LHCN-M2 (cell line): ENCODE measurements around the gene RC3H1. TPM values are rescaled to one million over a fixed set of nuclear protein-coding genes. Genes with fewer than 3 reads are reported as not detected.
"Not testable (repeated sequence)": the region's sequence is repeated elsewhere in the genome, so short reads cannot be mapped to it uniquely, and the experiment has no call there.

Experiments
- DNase-seq: peaks from one replicate; pipeline ENCODE4 v3.0.0-alpha.2; 2012; ENCODE audit warnings: low read depth
- total RNA-seq: library from RNA; depleted of rRNA; stranded (reverse); fragments of >200 nt; gene quantifications from 2 replicates; pipeline ENCODE4 v1.2.3, GENCODE V29; 2014

RC3H1 gene
- total RNA-seq, 1 experiment from 2014 or later: 13.4 TPM

DNA sequence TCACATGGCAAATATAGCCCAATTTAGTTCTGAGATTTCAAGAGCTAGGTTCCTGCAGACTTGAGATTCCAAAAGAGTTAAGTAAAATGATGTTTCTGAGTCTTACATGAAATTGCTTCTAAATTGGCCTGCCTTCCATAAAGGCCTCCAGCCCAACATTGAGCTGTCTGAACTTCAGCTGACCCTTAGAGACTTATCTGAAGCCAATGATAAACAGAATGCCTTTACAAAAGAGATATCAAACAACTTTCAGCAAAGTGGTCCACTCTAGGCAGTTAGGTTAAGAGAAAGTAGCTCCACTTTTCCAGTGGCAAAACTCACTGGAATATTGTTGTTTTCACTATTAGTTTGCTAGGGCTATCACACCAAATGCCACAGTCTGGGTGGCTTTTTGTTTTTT is 6.3 kb upstream of the RC3H1 start:
- DNase-seq: no peak

DNA sequence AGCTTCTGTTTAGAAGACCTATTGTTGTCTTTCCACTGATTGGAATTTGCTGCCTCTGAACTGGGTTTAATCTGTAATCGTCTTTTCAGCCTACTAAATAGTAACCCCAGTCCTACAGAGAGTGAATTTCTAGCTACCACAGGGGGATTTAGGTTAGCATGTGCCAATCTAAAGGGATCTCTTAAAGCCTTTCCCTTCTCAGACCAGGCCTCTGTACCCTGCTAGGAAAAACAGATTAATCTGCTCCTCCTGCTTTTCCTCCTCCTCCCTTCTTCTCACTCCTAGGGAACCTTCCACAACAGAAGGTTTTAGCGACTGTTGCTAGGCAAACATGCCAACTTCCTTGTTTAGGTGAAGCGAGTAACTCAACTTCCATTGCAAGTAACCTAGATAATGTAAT is 1.3 kb upstream of the RC3H1 start:
- DNase-seq: no peak

DNA sequence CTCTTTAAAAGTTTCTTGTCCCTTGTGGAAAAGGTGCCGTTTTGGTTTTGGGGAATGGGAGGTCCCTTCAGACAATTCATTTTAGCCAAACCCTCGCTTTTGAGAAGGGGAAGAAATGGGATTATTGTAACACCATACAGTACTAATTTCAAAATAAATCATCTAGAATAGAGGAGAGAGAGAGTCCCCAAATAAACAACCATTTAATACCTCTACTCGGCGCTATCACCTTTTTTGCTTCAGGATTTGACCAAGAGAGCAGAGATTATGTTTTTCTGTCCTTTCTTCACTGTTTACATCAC is 770 bp upstream of the RC3H1 start:
- DNase-seq: no peak

DNA sequence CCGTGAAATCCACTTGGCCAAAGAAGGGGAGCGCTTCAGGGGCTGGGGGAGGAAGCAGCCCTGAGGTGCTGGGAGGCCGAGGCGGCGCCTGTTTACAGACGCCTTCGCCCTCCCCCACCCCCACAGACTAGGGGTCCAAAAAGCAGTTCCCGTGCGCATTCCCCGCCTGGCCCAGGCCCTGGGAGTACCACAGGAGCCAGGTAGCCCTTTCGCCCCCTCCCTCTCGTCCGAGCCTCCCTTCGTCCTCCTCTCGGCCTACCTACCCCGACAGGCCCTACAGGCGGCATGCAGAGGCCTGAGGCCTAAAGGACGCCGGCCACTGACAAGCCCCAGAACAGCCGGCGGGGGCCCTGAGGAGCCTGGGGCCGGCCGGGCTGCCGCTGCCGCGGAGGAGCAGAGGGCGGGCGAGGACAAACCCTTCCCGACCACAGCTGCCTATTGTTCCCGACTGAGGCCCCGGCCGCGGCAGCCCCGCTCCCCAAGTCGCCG is 522 bp downstream of the RC3H1 start:
- peak; percentile 47 for DNase-seq

DNA sequence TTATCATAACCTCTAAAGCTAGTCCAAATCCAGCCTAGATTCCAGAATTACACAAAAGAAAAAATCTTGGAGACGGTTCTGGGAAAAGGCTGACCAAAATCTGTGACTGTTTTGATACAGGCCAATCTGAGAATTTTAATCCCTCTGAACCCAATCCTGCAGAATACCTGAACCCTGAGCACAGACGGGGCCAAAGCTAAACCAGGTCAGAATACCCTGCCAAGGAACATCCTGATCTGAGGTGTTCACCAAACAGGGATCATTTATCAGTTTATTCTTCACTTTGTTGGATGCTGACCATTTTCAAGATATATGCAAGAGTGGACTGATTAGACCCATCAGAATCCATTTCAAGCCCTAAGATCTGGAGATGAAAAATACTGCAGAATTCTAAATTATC is 3.6 kb downstream of the RC3H1 start:
- no peak for DNase-seq

- no peak for DNase-seq
Observed at GRCh38 chr1:174017231-174017970, 4.8 kb downstream of the RC3H1 start.

DNA sequence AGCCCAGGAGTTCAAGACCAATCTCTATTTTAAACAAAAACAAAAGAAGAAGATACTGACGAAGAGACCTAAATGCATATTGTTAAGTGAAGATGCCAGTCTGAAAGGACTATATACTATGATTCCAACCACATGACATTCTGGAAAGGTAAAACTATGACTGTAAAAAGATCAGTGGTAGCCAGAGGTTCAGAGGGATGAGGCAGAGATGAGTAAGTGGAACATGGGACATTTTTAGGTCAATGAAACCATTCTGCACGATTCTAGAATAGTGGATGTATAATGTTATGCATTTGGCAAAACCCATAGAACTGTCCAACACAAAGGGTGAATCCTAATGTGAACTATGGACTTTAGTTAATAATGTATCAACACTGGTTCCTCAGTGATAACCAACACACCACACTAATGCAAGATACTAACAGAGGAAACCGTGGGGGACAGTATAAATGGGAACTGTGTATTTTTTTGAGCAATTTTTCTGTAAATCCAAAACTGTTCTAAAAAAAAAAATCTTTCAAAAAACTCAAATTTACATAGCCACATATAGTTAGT is 8.2 kb downstream of the RC3H1 start:
- no peak for DNase-seq

- DNase-seq: no peak
Observed at GRCh38 chr1:174008979-174009378, 13.2 kb downstream of the RC3H1 start.

GRCh38 chr1:174008269-174008668 is 13.9 kb downstream of the RC3H1 start:
- no peak for DNase-seq

GRCh38 chr1:174007851-174008250 is 14.3 kb downstream of the RC3H1 start:
- DNase-seq: peak; percentile 46

DNA sequence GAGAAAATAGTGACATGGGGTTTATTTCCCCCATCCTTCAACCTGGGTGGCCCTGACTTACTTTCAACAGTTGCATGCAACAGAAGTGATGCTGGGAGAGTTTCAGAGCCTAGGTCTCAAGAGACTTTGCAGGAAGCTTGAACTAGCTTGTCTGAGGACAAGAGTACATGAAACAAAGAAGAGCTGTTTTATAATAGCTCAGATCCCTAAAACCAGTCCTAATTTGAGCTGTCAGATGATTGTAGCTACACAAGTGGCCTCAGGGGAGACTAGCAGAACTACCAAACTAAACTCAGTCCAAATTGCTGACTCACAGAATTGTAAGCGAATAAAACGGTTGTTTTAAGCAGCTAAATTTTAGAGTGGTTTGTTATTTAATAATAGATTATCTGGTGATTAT is 17.1 kb downstream of the RC3H1 start:
- DNase-seq: peak; percentile 60

- DNase-seq: no peak
Observed at GRCh38 chr1:174003867-174004266, 18.3 kb downstream of the RC3H1 start.

GRCh38 chr1:174001573-174001972 is 20.6 kb downstream of the RC3H1 start:
- no peak for DNase-seq

GRCh38 chr1:174000371-174000770 is 21.8 kb downstream of the RC3H1 start:
- DNase-seq: no peak

GRCh38 chr1:173997791-173998190 is 24.4 kb downstream of the RC3H1 start:
- DNase-seq: no peak

DNA sequence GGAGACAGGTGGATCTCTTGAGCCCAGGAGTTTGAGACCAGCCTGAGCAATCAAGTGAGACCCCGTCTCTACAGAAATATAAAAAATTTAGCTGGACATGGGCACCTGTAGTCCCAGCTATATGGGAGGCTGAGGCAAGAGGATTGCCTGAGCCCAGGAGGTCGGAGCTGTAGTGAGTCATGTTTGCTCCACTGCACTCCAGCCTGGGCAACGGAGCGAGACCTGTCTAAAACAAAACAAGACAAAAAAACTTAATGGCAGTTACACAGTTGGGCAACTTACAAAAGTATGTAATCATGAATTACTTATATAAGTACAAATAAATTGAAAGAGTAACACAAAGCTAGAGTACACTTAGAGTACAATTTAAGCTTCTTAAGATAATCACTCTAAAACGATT is 25.2 kb downstream of the RC3H1 start:
- DNase-seq: no peak

- DNase-seq: no peak
Observed at GRCh38 chr1:173995475-173995874, 26.7 kb downstream of the RC3H1 start.

GRCh38 chr1:173993948-173994347 is 28.2 kb downstream of the RC3H1 start:
- not testable (repeated sequence) for DNase-seq

DNA sequence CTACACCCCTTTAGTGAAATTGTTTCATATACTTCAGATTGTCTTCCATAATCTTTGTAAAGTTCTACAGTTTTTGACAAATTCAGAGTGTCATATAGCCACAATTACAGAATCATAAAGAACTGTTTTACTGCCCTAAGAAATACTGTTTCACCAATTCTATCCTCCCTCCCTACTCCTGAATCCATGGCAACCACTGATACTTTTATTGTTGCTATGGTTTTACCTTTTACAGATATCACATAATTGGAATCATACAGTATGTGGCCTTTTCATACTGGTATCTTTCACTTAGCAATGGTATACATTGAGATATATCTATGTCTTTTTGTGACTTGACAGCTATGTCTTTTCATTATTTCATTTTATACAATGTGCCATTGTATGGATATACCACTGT is 34.1 kb downstream of the RC3H1 start:
- DNase-seq: no peak

GRCh38 chr1:173986951-173987350 is 35.2 kb downstream of the RC3H1 start:
- DNase-seq: no peak

- no peak for DNase-seq
Observed at GRCh38 chr1:173970252-173970651, 51.9 kb downstream of the RC3H1 start.

GRCh38 chr1:173965896-173966295 is 56.3 kb downstream of the RC3H1 start:
- DNase-seq: not testable (repeated sequence)

DNA sequence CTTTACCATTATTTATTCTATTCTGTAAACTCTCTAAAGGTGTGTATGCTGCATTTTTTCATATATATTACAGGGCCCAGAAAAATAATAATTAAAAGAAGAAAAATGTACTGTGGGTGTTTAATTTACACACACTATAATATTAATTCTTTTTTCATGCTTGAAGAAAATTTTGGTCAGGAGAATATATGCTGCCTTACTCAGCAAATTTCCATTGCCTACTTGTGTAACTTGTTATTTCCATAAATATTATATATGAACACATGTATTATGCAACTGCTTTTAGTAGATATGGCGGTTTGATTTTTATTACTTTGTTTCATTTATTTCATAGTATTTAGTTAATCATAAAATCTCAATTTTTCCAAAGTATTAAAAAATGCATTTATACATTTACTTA is 58.7 kb downstream of the RC3H1 start:
- no peak for DNase-seq

- DNase-seq: no peak
Observed at GRCh38 chr1:173960625-173961024, 61.5 kb downstream of the RC3H1 start.
